ENCODE data around the gene AKNA. TPM values are rescaled to one million over a fixed set of nuclear protein-coding genes. Genes with fewer than 3 reads are reported as not detected.

AKNA gene
- total RNA-seq, 1 experiment from 2014 or later = 20.6 TPM

DNA sequence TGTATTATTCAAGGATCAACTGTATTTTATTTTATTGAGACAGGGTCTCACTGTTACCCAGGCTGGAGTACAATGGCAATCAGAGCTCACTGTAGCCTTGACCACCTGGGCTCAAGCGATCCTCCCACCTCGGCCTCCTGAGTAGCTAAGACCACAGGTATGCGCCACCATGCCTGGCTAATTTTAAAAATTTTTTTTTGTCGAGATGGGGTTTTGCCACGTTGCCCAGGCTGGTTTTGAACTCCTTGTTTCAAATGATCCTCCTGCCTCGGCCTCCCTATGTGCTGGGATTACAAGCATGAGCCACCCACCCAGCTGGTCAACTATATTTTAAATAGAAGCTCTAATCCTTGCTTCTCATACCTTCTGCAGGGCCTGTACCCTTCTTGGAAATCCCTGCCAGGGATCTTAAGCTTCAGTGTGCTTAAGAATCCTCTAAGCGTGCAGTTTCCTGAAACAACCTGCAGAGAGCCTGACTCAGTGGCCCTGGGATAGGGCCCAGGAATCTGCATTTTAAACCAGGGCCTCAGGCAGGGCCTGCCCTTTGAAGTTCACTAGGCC, 2.9 kb downstream of the AKNA start:
- RAD21 ChIA-PET (ENCODE audit: low non-redundant PET in 1 of 2, low total read pairs in 2 of 2, uncharacterized antibody in 2 of 2, unreplicated experiment in 2 of 2) = no interaction called here
- H3K36me3 ChIP-seq (ENCODE audit: control insufficient read depth in 1 of 2, insufficient read depth in 2 of 2, low read length in 2 of 2) = no peaks in the 10 kb centered on the region
- H3K4me1 ChIP-seq (ENCODE audit: control insufficient read depth in 1 of 2, insufficient read depth in 2 of 2, low read length in 2 of 2) = peaks cover 4 to 18% of the 10 kb centered on the region in 2 experiments; a peak in 2 of 4 replicates
- no TSS peak for BruUV-seq (replicated peaks)
- ATAC-seq (peak; percentile 45), DNase-seq (ENCODE audit: low read depth, low spot score) (peak; percentile 13)
- H3K4me2 ChIP-seq (ENCODE audit: low read length) = peak overlapping the region; percentile 42
- H3K9me3 ChIP-seq (ENCODE audit: control insufficient read depth in 1 of 2, insufficient read depth in 1 of 2, low read depth in 1 of 2, low read length in 2 of 2) = no peaks in the 10 kb centered on the region
- H4K20me1 ChIP-seq (ENCODE audit: insufficient read depth) = no peaks in the 10 kb centered on the region
- no peak overlapping the region for H3K27ac ChIP-seq (ENCODE audit: low read depth, low read length)
- CTCF ChIA-PET = interaction anchor here (0.5 kb wide), 1 partner anchor 144 kb away, joined by 3 read pairs; no protein-coding TSS in a partner anchor
- H2AFZ ChIP-seq (ENCODE audit: low read depth, low read length, poor library complexity, severe bottlenecking) = no peak overlapping the region
- H3K9ac ChIP-seq (ENCODE audit: low read length) = no peak overlapping the region
- no peak for TF ChIP-seq POLR2A (IDR thresholded peaks at IDR 0.05; ENCODE audit: borderline replicate concordance, extremely low read depth, insufficient read depth, insufficient read length)
- peak; percentile 37 for TF ChIP-seq TCF7L2 (IDR thresholded peaks at IDR 0.05; ENCODE audit: borderline replicate concordance, extremely low read depth, insufficient read depth, insufficient read length)
- TF ChIP-seq, protein P1, sequence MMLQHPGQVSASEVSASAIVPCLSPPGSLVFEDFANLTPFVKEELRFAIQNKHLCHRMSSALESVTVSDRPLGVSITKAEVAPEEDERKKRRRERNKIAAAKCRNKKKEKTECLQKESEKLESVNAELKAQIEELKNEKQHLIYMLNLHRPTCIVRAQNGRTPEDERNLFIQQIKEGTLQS (IDR thresholded peaks at IDR 0.05) = no peak
- no peak for TF ChIP-seq SP1 (IDR thresholded peaks at IDR 0.05; ENCODE audit: low read depth)
- no peak for TF ChIP-seq EZH2phosphoT487 (IDR thresholded peaks at IDR 0.05; ENCODE audit: borderline replicate concordance)
- H3K27me3 ChIP-seq (ENCODE audit: insufficient read depth, low read length) = no peaks in the 10 kb centered on the region
- no peak overlapping the region for H3K4me3 ChIP-seq (replicated peaks in 1 of 2; ENCODE audit: low read depth in 1 of 2, low read length in 2 of 2)
- POLR2A ChIA-PET = no interaction called here
- no peaks in the 10 kb centered on the region for H3K9me2 ChIP-seq (ENCODE audit: insufficient read depth)
- H3K79me2 ChIP-seq (ENCODE audit: insufficient read depth, low read length) = no peaks in the 10 kb centered on the region
- intact Hi-C loops (cut with micrococcal nuclease) = no loop called here

DNA sequence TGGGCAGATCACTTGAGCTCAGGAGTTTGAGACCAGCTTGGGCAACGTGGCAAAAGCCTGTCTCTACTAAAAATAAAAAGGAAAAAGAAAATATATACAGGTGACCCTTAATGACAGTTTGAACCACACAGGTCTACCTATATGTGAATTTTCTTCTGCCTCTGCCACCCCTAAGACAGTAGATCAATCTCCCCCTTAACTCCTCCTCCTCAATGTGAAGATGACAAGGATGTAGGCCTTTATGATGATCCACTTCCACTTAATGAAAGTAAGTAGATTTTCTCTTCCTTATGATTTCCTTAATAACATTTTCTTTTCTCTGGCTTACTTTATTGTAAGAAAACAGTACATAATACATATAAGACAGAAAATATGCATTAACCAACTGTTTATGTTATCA, 3.4 kb downstream of the AKNA start:
- H3K4me3 ChIP-seq (replicated peaks in 1 of 2; ENCODE audit: low read depth in 1 of 2, low read length in 2 of 2) = no peak overlapping the region
- no peak overlapping the region for H3K27ac ChIP-seq (ENCODE audit: low read depth, low read length)
- H3K79me2 ChIP-seq (ENCODE audit: insufficient read depth, low read length) = no peaks in the 10 kb centered on the region
- BruUV-seq (replicated peaks) = no TSS peak
- H2AFZ ChIP-seq (ENCODE audit: low read depth, low read length, poor library complexity, severe bottlenecking) = no peak overlapping the region
- POLR2A ChIA-PET = no interaction called here
- no peaks in the 10 kb centered on the region for H3K9me3 ChIP-seq (ENCODE audit: control insufficient read depth in 1 of 2, insufficient read depth in 1 of 2, low read depth in 1 of 2, low read length in 2 of 2)
- ATAC-seq (no peak), DNase-seq (ENCODE audit: low read depth, low spot score) (no peak)
- H4K20me1 ChIP-seq (ENCODE audit: insufficient read depth) = no peaks in the 10 kb centered on the region
- H3K27me3 ChIP-seq (ENCODE audit: insufficient read depth, low read length) = no peaks in the 10 kb centered on the region
- H3K9ac ChIP-seq (ENCODE audit: low read length) = no peak overlapping the region
- CTCF ChIA-PET = no interaction called here
- no peak overlapping the region for H3K4me2 ChIP-seq (ENCODE audit: low read length)
- peaks cover 4 to 18% of the 10 kb centered on the region in 2 experiments; a peak in 2 of 4 replicates for H3K4me1 ChIP-seq (ENCODE audit: control insufficient read depth in 1 of 2, insufficient read depth in 2 of 2, low read length in 2 of 2)
- intact Hi-C loops (cut with micrococcal nuclease) = no loop called here
- TF ChIP-seq ZNF274 (IDR thresholded peaks at IDR 0.05; ENCODE audit: low read depth, low read length) (no peak), POLR2AphosphoS5 (IDR thresholded peaks at IDR 0.05; ENCODE audit: low read depth, low read length) (no peak), JUND (IDR thresholded peaks at IDR 0.05) (no peak)
- TF ChIP-seq, protein P2, sequence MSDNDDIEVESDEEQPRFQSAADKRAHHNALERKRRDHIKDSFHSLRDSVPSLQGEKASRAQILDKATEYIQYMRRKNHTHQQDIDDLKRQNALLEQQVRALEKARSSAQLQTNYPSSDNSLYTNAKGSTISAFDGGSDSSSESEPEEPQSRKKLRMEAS (IDR thresholded peaks at IDR 0.05) = no peak
- RAD21 ChIA-PET (ENCODE audit: low non-redundant PET in 1 of 2, low total read pairs in 2 of 2, uncharacterized antibody in 2 of 2, unreplicated experiment in 2 of 2) = no interaction called here
- no peaks in the 10 kb centered on the region for H3K36me3 ChIP-seq (ENCODE audit: control insufficient read depth in 1 of 2, insufficient read depth in 2 of 2, low read length in 2 of 2)
- H3K9me2 ChIP-seq (ENCODE audit: insufficient read depth) = no peaks in the 10 kb centered on the region
